ACC112 (cell line): ENCODE results near the gene ALG2.

Experiments used
- H2AFZ ChIP-seq: fragments of 200-600 bp; sonication (generic); one replicate; pipeline ENCODE4 v1.6.0; 2017; ENCODE audit warnings: antibody characterized with exemption, low read length; ENCODE audit not compliant: unreplicated experiment
- H3K27ac ChIP-seq: fragments of 200-600 bp; sonication (generic); 2 replicates; pipeline ENCODE4 v1.5.1; 2014; ENCODE audit warnings: low read depth, mild to moderate bottlenecking, antibody characterized with exemption, low read length, moderate library complexity
- H3K27me3 ChIP-seq: fragments of 200-600 bp; sonication (generic); 2 replicates; pipeline ENCODE4 v1.6.1; 2014; ENCODE audit warnings: mild to moderate bottlenecking, antibody characterized with exemption, low read length, moderate library complexity, mixed read lengths; ENCODE audit not compliant: insufficient read depth
- H3K36me3 ChIP-seq: fragments of 200-600 bp; sonication (generic); 2 replicates; pipeline ENCODE4 v1.6.1; 2016; ENCODE audit warnings: mild to moderate bottlenecking, antibody characterized with exemption, low read length, moderate library complexity, mixed read lengths; ENCODE audit not compliant: insufficient read depth
- H3K4me1 ChIP-seq: fragments of 200-600 bp; sonication (generic); one replicate; pipeline ENCODE4 v1.6.1; 2016; ENCODE audit warnings: low read length, mixed read lengths; ENCODE audit not compliant: insufficient read depth, unreplicated experiment, control insufficient read depth
- H3K4me3 ChIP-seq: fragments of 200-600 bp; sonication (generic); 2 replicates; pipeline ENCODE4 v1.5.1; 2014; ENCODE audit warnings: mild to moderate bottlenecking, low read depth, low read length
- H3K79me2 ChIP-seq: fragments of 200-600 bp; sonication (generic); one replicate; pipeline ENCODE4 v1.6.0; 2016; ENCODE audit warnings: low read length; ENCODE audit not compliant: control insufficient read depth, unreplicated experiment, insufficient read depth

Gene ALG2

GRCh38 chr9:99237356-99237755 lies 15.6 kb upstream of the ALG2 start:
- H2AFZ ChIP-seq = no peak overlapping the region
- H3K36me3 ChIP-seq = no peaks in the 10 kb centered on the region
- no peak overlapping the region for H3K27ac ChIP-seq
- H3K4me3 ChIP-seq = no peak overlapping the region
- peaks cover 16% of the 10 kb centered on the region for H3K4me1 ChIP-seq
- no peaks in the 10 kb centered on the region for H3K27me3 ChIP-seq
- H3K79me2 ChIP-seq = no peaks in the 10 kb centered on the region

GRCh38 chr9:99235926-99236634 lies 14.3 kb upstream of the ALG2 start:
- Histone ChIP-seq H3K27me3 (no peaks in the 10 kb centered on the region), H3K27ac (no peak overlapping the region), H2AFZ (no peak overlapping the region), H3K4me1 (peaks cover 16% of the 10 kb centered on the region), H3K79me2 (no peaks in the 10 kb centered on the region), H3K4me3 (no peak overlapping the region), H3K36me3 (no peaks in the 10 kb centered on the region)

GRCh38 chr9:99235069-99235468 lies 13.3 kb upstream of the ALG2 start:
- no peak overlapping the region for H3K27ac ChIP-seq
- peaks cover 13% of the 10 kb centered on the region for H3K4me1 ChIP-seq
- peaks cover 6% of the 10 kb centered on the region for H3K36me3 ChIP-seq
- no peak overlapping the region for H2AFZ ChIP-seq
- H3K4me3 ChIP-seq = no peak overlapping the region
- no peaks in the 10 kb centered on the region for H3K79me2 ChIP-seq
- no peaks in the 10 kb centered on the region for H3K27me3 ChIP-seq

GRCh38 chr9:99234618-99235017 lies 12.9 kb upstream of the ALG2 start:
- Histone ChIP-seq H2AFZ (no peak overlapping the region), H3K79me2 (no peaks in the 10 kb centered on the region), H3K4me3 (no peak overlapping the region), H3K27me3 (no peaks in the 10 kb centered on the region), H3K4me1 (peaks cover 8% of the 10 kb centered on the region), H3K36me3 (peaks cover 6% of the 10 kb centered on the region), H3K27ac (no peak overlapping the region)

GRCh38 chr9:99231711-99232110 lies 10.0 kb upstream of the ALG2 start:
- Histone ChIP-seq H3K27me3 (no peaks in the 10 kb centered on the region), H3K4me3 (no peak overlapping the region), H2AFZ (no peak overlapping the region), H3K79me2 (peaks cover 14% of the 10 kb centered on the region), H3K4me1 (no peaks in the 10 kb centered on the region), H3K27ac (no peak overlapping the region), H3K36me3 (peaks cover 24% of the 10 kb centered on the region)

GRCh38 chr9:99230206-99230605 lies 8.5 kb upstream of the ALG2 start:
- Histone ChIP-seq H3K4me3 (no peak overlapping the region), H2AFZ (no peak overlapping the region), H3K27ac (no peak overlapping the region), H3K27me3 (no peaks in the 10 kb centered on the region), H3K79me2 (peaks cover 29% of the 10 kb centered on the region), H3K4me1 (no peaks in the 10 kb centered on the region), H3K36me3 (peaks cover 32% of the 10 kb centered on the region)

GRCh38 chr9:99226054-99226453 lies 4.3 kb upstream of the ALG2 start:
- no peaks in the 10 kb centered on the region for H3K27me3 ChIP-seq
- H3K27ac ChIP-seq = no peak overlapping the region
- H3K4me1 ChIP-seq = peaks cover 18% of the 10 kb centered on the region
- peaks cover 47% of the 10 kb centered on the region for H3K36me3 ChIP-seq
- no peak overlapping the region for H3K4me3 ChIP-seq
- peaks cover 70% of the 10 kb centered on the region for H3K79me2 ChIP-seq
- H2AFZ ChIP-seq = no peak overlapping the region

- Histone ChIP-seq H3K79me2 (peaks cover 85% of the 10 kb centered on the region), H3K4me1 (peaks cover 27% of the 10 kb centered on the region), H3K36me3 (peaks cover 44% of the 10 kb centered on the region), H3K4me3 (no peak overlapping the region), H3K27ac (no peak overlapping the region), H3K27me3 (no peaks in the 10 kb centered on the region), H2AFZ (no peak overlapping the region)
These were observed 2.7 kb upstream of the ALG2 start for GRCh38 chr9:99224445-99224844.

GRCh38 chr9:99222416-99223270 lies 901 bp upstream of the ALG2 start:
- H3K27me3 ChIP-seq = no peaks in the 10 kb centered on the region
- H3K36me3 ChIP-seq = peaks cover 45% of the 10 kb centered on the region
- H2AFZ ChIP-seq = peak overlapping the region; percentile 82

GRCh38 chr9:99221266-99221620 lies 499 bp downstream of the ALG2 start:
- Histone ChIP-seq H3K4me1 (peaks cover 28% of the 10 kb centered on the region), H3K27me3 (no peaks in the 10 kb centered on the region), H3K79me2 (peaks cover 89% of the 10 kb centered on the region), H3K4me3 (peak overlapping the region; percentile 86), H2AFZ (peak overlapping the region; percentile 82), H3K27ac (peak overlapping the region; percentile 99; the same call in 1 of the 2 replicates), H3K36me3 (peaks cover 50% of the 10 kb centered on the region)

More at GRCh38 chr9:99222416-99223270, 901 bp upstream of the ALG2 start:
- Histone ChIP-seq H3K4me3 (peak overlapping the region; percentile 86), H3K79me2 (peaks cover 94% of the 10 kb centered on the region), H3K27ac (peak overlapping the region; percentile 99), H3K4me1 (peaks cover 28% of the 10 kb centered on the region)

GRCh38 chr9:99220011-99220410 lies 1.7 kb downstream of the ALG2 start:
- Histone ChIP-seq H3K4me3 (peak overlapping the region; percentile 32; the same call in 1 of the 2 replicates), H3K79me2 (peaks cover 77% of the 10 kb centered on the region), H3K27me3 (no peaks in the 10 kb centered on the region), H2AFZ (no peak overlapping the region), H3K4me1 (peaks cover 28% of the 10 kb centered on the region), H3K36me3 (peaks cover 45% of the 10 kb centered on the region), H3K27ac (no peak overlapping the region)
